Measurements from ENCODE around the gene SHOC2. TPM values are rescaled to one million over a fixed set of nuclear protein-coding genes. Genes with fewer than 3 reads are reported as not detected.

Gene SHOC2
- total RNA-seq, 1 donor from 2014 or later = 60.8 TPM

DNA sequence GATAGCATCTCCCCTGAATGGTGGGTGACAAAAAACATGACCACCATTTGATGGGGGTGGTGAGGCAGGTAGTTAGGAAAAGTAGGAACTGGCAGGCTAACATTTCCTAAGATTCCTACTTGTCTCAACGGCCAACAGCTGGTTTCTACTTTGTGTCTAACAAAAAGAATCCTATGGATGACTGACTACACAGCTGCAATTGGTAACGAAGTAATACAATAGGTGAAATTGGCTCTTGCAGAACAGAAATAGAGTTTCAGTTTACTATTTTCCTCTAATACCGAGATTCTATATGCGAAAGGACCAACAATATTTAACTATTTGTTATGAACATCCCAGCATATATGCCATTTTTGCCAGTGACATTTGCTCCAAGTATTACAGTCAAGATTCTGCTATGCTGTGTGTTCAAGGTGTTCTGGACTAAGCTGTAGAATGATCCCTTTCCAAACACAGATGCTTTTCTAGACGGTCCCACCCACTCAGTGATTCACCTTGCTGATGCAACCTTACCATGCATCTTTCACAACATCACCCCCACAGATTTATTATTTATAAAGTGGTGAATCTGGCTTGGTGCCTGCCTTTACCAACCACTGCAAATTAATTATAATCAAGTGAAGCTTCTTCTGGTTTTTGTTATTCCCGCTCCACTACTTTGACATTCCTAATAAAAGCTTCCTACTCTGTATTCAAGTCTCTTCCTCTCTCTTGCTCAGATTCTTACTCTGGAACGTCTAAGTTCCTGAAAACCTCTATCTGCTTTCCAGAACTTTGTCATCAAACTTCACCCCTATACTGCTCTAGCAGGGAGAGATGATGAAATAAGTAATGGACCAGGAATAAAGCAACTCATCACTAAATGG lies 17.2 kb upstream of the SHOC2 start:
- H3K27ac Mint-ChIP-seq (ENCODE audit: unreplicated experiment) = peak overlapping the region; percentile 43
- DNase-seq (ENCODE audit: extremely low spot score, unreplicated experiment) = no peak
- H3K4me3 Mint-ChIP-seq (ENCODE audit: unreplicated experiment) = no peak overlapping the region
- H3K9me3 Mint-ChIP-seq (ENCODE audit: unreplicated experiment) = no peaks in the 10 kb centered on the region
- H3K36me3 Mint-ChIP-seq (ENCODE audit: unreplicated experiment) = peaks cover 48% of the 10 kb centered on the region
- no peaks in the 10 kb centered on the region for H3K27me3 Mint-ChIP-seq (ENCODE audit: unreplicated experiment)
- TF ChIP-seq, protein P1, sequence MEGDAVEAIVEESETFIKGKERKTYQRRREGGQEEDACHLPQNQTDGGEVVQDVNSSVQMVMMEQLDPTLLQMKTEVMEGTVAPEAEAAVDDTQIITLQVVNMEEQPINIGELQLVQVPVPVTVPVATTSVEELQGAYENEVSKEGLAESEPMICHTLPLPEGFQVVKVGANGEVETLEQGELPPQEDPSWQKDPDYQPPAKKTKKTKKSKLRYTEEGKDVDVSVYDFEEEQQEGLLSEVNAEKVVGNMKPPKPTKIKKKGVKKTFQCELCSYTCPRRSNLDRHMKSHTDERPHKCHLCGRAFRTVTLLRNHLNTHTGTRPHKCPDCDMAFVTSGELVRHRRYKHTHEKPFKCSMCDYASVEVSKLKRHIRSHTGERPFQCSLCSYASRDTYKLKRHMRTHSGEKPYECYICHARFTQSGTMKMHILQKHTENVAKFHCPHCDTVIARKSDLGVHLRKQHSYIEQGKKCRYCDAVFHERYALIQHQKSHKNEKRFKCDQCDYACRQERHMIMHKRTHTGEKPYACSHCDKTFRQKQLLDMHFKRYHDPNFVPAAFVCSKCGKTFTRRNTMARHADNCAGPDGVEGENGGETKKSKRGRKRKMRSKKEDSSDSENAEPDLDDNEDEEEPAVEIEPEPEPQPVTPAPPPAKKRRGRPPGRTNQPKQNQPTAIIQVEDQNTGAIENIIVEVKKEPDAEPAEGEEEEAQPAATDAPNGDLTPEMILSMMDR (IDR thresholded peaks at IDR 0.05) = no peak
- H3K4me1 Mint-ChIP-seq (ENCODE audit: unreplicated experiment) = peaks cover 21% of the 10 kb centered on the region

DNA sequence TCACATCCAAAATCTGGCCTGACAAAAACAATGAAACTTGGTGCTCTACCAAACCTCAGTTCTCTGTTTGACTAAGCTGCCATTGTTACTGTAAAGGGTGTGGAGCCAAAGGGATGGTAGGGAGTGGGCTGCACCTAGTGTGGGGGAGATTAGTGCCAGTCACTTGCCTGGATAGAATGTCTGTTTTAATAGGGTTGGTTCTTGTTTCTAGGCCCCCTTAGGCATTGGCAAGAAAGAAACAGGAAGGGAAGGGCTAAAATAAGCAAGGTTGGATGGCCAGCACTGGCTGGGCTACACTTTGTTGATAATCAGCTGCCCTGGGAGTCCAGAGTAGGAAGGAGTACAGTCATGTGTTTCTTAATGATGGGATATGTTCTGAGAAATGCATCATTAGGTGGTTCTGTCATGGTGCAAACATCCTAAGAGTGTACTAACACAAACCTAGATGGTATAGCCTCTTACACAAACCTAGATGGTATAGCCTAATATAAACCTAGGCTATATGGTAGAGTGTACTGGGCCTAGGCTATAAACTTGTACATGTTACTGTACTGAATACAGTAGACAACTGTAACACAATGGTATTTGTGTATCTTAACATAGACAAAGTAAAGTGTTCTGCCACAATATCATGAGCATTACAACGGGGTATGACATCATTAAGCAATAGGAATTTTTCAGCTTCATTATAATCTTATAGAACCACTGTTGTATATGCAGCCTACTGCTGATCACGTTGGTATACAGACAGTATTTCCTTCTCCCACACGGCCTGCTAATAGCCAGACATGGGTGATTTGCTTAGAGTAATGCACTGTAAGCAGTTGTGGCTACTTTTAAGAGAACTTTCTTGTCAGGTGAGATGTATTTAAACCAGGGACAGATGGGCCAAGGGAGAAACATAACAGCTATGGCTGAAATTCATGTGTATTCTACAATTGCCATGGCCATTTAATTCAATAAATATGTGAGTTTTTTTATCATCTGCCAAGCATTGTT lies 15.8 kb upstream of the SHOC2 start:
- Mint-ChIP-seq H3K27ac (ENCODE audit: unreplicated experiment) (peak overlapping the region; percentile 56), H3K9me3 (ENCODE audit: unreplicated experiment) (no peaks in the 10 kb centered on the region), H3K36me3 (ENCODE audit: unreplicated experiment) (peaks cover 41% of the 10 kb centered on the region), H3K4me1 (ENCODE audit: unreplicated experiment) (peaks cover 16% of the 10 kb centered on the region), H3K27me3 (ENCODE audit: unreplicated experiment) (no peaks in the 10 kb centered on the region), H3K4me3 (ENCODE audit: unreplicated experiment) (no peak overlapping the region)
- TF ChIP-seq, protein P1 (IDR thresholded peaks at IDR 0.05) = no peak
- DNase-seq (ENCODE audit: extremely low spot score, unreplicated experiment) = no peak

DNA sequence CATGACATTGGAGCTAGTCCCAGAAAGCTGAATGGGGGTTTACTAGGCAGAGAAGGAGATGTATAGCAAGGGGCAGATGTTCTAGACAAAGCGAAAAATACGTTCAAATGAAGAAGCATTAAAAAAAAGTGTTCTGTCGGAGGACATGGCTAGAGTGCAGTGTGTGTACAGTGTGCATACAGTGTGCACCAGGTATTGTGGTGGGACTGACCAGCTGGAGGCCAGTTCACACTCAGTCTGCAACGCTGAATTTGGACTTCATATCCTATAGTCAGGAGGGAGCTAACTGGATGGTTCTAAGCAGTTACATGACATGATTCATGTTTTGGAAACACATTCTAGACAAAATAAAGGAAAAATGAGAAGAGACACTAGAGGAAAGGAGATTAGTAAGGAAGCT lies 9.3 kb upstream of the SHOC2 start:
- Mint-ChIP-seq H3K4me3 (ENCODE audit: unreplicated experiment) (no peak overlapping the region), H3K4me1 (ENCODE audit: unreplicated experiment) (peaks cover 38% of the 10 kb centered on the region), H3K27me3 (ENCODE audit: unreplicated experiment) (no peaks in the 10 kb centered on the region), H3K9me3 (ENCODE audit: unreplicated experiment) (no peaks in the 10 kb centered on the region), H3K36me3 (ENCODE audit: unreplicated experiment) (peaks cover 9% of the 10 kb centered on the region), H3K27ac (ENCODE audit: unreplicated experiment) (no peak overlapping the region)
- DNase-seq (ENCODE audit: extremely low spot score, unreplicated experiment) = no peak
- TF ChIP-seq, protein P1 (IDR thresholded peaks at IDR 0.05) = no peak

DNA sequence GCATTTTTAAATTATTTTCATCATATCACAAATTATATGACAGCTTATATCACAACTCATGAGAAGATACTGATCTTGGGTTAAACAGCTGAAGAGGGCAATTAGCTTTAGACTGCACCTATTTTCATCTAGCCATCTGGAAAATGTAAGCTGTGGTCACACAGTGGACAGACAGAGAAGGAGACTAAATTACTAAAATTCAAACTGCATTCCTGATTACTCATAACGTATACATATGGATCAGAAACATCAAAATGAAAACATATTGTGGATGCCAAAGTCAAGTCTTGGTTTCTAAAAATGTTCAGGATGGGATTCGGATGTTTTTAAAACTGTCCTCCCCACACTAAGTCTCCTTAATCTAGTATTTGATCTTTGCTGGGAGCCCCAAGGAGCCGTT lies 7.0 kb upstream of the SHOC2 start:
- no peak for DNase-seq (ENCODE audit: extremely low spot score, unreplicated experiment)
- no peaks in the 10 kb centered on the region for H3K27me3 Mint-ChIP-seq (ENCODE audit: unreplicated experiment)
- H3K4me3 Mint-ChIP-seq (ENCODE audit: unreplicated experiment) = no peak overlapping the region
- TF ChIP-seq, protein P1 (IDR thresholded peaks at IDR 0.05) = no peak
- H3K9me3 Mint-ChIP-seq (ENCODE audit: unreplicated experiment) = no peaks in the 10 kb centered on the region
- H3K36me3 Mint-ChIP-seq (ENCODE audit: unreplicated experiment) = peaks cover 2% of the 10 kb centered on the region
- peaks cover 60% of the 10 kb centered on the region for H3K4me1 Mint-ChIP-seq (ENCODE audit: unreplicated experiment)
- H3K27ac Mint-ChIP-seq (ENCODE audit: unreplicated experiment) = peak overlapping the region; percentile 76
